GM06990 (cell line): ENCODE data around the gene DSC2.

Source experiments
- DNase-seq: peaks from one replicate; pipeline ENCODE4 v3.0.0-alpha.2; 2011; ENCODE audit not compliant: insufficient read length; ENCODE audit errors: extremely low read depth
- H3K27me3 ChIP-seq: replicated peaks from 2 replicates; pipeline ENCODE4 v1.6.0; 2011; ENCODE audit warnings: low read length; ENCODE audit not compliant: control insufficient read depth, insufficient read depth
- H3K36me3 ChIP-seq: 2 replicates; pipeline ENCODE4 v1.5.1; 2011; ENCODE audit warnings: low read length; ENCODE audit not compliant: control insufficient read depth, insufficient read depth
- H3K4me3 ChIP-seq: replicated peaks from 2 replicates; pipeline ENCODE4 v1.5.1; 2011; ENCODE audit warnings: low read depth, mild to moderate bottlenecking, control low read depth, low read length
- TF ChIP-seq, protein P1 (sequence below): IDR thresholded peaks from 2 replicates; pipeline ENCODE4 v1.5.1; 2011; ENCODE audit warnings: low read length, control low read depth, mild to moderate bottlenecking, inconsistent platforms; ENCODE audit not compliant: insufficient read depth, poor library complexity, severe bottlenecking

DSC2 gene

DNA sequence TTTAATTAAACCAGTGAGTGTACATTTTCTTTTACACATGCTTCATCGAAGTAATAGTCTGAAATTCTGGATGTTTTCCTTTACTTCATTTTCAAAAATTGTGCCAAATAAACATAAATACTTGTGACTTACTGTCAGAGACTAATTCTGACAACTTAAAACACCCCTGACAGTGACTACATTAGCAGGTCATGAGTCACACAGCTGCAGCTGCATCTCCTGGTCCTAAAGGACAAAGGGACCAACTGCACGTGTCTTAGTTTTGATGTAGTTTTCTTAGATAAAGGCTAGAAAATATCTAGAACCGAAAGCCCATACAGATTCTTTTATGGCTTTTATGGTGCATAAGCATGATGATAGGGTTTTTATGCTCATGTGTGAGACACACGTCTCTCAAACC lies 30.0 kb downstream of the DSC2 start:
- no peak overlapping the region for H3K4me3 ChIP-seq
- no peaks in the 10 kb centered on the region for H3K27me3 ChIP-seq
- TF ChIP-seq, protein P1, sequence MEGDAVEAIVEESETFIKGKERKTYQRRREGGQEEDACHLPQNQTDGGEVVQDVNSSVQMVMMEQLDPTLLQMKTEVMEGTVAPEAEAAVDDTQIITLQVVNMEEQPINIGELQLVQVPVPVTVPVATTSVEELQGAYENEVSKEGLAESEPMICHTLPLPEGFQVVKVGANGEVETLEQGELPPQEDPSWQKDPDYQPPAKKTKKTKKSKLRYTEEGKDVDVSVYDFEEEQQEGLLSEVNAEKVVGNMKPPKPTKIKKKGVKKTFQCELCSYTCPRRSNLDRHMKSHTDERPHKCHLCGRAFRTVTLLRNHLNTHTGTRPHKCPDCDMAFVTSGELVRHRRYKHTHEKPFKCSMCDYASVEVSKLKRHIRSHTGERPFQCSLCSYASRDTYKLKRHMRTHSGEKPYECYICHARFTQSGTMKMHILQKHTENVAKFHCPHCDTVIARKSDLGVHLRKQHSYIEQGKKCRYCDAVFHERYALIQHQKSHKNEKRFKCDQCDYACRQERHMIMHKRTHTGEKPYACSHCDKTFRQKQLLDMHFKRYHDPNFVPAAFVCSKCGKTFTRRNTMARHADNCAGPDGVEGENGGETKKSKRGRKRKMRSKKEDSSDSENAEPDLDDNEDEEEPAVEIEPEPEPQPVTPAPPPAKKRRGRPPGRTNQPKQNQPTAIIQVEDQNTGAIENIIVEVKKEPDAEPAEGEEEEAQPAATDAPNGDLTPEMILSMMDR: no peak
- no peak for DNase-seq
- no peaks in the 10 kb centered on the region for H3K36me3 ChIP-seq

GRCh38 chr18:31070206-31070605 lies 32.0 kb downstream of the DSC2 start:
- DNase-seq: no peak
- no peaks in the 10 kb centered on the region for H3K36me3 ChIP-seq
- H3K27me3 ChIP-seq: no peaks in the 10 kb centered on the region
- TF ChIP-seq, protein P1: no peak
- H3K4me3 ChIP-seq: no peak overlapping the region

DNA sequence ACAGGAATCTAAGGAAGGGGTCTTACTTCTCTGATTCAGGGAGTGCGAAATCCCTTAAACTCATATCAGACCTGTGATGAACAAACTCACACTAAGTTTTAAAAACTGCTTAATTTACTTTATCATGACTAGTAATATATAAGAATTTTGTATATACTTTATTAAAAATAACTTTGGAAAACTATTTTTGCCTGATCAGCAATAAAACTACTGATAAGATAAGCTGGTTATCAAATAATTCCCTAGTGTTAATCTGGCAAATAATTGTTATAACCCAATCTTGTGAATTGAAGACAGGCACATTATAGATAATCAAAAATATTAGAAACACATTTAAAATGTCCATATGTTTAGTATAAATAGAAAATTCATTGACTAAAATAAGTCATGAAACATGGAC lies 36.0 kb downstream of the DSC2 start:
- no peak for DNase-seq
- no peak overlapping the region for H3K4me3 ChIP-seq
- TF ChIP-seq, protein P1: no peak

GRCh38 chr18:31065036-31065773 lies 37.0 kb downstream of the DSC2 start:
- Histone ChIP-seq H3K4me3 (peak overlapping the region; percentile 39), H3K36me3 (no peaks in the 10 kb centered on the region), H3K27me3 (no peaks in the 10 kb centered on the region)
- DNase-seq: no peak
- TF ChIP-seq, protein P1: no peak

More for the DNA sequence above, 36.0 kb downstream of the DSC2 start:
- Histone ChIP-seq H3K27me3 (no peaks in the 10 kb centered on the region), H3K36me3 (no peaks in the 10 kb centered on the region)

DNA sequence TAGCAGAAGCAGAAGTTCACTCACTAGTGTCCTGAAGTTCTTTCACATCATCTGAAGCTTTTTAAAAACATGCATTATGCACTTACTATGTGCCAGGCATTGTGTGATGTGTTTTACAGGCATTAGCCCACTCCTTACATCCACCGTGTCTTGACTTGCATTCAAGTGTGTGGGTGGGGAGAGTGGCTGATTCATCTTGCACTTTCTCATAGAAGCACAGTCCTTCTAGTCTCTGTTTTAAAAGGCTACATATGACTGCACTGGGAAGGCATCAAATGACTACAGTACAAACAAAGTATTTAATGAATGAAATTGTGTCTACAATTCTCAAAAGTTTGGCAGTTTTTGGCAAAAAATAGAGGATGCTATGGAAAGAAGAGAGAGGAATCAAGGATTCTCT lies 38.1 kb downstream of the DSC2 start:
- H3K36me3 ChIP-seq: no peaks in the 10 kb centered on the region
- no peak for DNase-seq
- no peaks in the 10 kb centered on the region for H3K27me3 ChIP-seq
- TF ChIP-seq, protein P1: no peak
- peak overlapping the region; percentile 39 for H3K4me3 ChIP-seq

DNA sequence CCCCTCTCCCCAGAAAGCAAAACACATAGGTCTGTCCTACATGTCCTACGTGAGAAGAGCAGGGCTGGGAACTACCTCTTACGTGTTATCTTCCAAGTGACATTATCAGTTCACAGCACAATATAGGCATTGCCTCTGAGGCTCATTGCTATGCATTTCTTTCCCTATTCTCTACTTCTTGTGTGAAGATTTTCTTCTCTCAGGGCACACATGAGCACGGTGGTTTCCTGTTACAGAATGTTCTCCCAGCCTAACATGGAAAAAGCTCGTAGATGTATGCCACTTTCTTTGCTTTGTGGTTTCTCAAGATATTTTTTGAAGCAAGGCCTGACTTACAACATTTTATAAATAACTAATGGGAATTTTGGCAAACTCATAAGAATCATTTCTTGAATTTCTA lies 40.3 kb downstream of the DSC2 start:
- peak; percentile 65 for DNase-seq
- no peaks in the 10 kb centered on the region for H3K36me3 ChIP-seq

More for the DNA sequence above, 40.3 kb downstream of the DSC2 start:
- Histone ChIP-seq H3K4me3 (no peak overlapping the region), H3K27me3 (no peaks in the 10 kb centered on the region)
- TF ChIP-seq, protein P1: no peak
